Measurements from ENCODE around the gene RAB17.

RAB17 gene

DNA sequence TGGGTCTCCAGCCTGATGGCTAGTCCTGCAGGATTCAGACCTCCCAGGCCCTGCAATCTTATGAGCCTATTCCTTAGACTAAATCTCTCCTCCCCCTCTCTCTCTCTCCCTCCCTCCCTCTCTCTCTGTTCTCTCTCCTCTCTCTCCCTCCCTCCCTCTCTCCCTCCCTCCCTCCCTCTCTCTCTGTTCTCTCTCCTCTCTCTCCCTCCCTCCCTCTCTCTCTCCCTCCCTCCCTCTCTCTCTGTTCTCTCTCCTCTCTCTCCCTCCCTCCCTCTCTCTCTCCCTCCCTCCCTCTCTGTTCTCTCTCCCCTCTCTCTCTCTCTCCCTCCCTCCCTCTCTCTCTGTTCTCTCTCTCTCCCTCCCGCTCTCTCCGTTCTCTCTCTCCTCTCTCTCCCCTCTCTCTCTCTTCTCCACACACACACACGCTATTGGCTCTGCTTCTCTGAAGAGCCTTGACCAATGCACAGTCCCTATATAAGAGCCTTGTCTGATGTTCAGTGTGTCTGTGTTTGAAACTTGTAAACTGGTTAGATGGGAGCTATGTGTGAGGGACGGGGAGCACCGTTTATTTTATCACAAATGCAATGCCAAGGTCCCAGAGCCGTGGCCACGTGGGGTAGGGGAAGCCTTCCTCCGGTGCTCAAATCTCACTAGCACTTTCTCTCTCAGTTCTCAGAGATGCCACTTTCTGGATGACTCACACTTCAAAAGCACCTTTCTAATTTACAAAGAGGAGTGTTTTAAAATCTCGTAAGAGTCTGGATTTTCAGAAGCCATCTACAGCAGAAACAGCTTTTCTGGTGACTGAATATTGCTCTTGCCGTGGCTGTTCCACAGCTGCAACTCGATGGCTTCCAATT, 33.5 kb downstream of the RAB17 start:
- DNase-seq = peak; percentile 32

- no peak for DNase-seq
Measured at GRCh38 chr2:237555560-237555959, 35.0 kb downstream of the RAB17 start.

DNA sequence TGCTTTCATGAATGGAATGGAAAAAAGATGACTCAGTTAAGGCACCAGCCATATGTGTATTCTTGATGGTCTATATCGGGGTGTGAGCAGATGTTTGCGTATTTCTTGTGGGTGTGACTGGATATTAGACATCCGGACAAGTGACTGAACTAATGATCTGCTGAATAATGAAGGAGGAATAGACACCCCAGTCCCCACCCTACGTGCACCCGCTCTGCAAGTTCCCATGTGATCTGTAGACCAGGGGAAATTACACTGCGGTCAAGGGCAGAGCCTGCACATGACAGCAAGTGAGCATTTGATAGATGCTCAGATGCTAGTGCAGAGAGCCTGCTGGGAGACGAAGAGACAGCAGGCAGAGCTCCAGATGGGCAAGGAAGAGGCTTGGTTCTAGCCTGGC, 36.6 kb downstream of the RAB17 start:
- DNase-seq = no peak

DNA sequence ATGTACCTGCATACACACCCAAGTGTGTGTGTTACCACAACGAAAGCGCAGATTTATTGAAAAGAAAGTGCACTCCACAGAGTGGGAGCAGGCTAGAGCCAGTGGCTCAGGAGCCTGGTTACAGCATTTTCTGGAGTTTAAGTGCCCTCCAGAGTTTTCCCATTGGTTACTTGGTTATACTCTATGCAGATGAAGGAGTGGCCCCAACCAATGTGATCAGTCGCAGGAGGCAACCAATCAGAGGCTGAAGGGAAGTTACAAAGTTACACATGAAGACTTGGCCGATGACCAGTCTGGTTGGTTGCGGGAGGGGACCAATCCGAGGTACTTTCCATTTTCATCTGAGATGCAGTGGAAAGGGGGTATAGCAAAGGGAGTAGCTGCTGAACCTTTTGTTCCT, 37.6 kb downstream of the RAB17 start:
- no peak for DNase-seq

GRCh38 chr2:237551071-237551574, 39.4 kb downstream of the RAB17 start:
- no peak for DNase-seq

- no peak for DNase-seq
Measured at GRCh38 chr2:237549643-237550415, 40.7 kb downstream of the RAB17 start.

- no peak for DNase-seq
Measured at GRCh38 chr2:237549216-237549615, 41.3 kb downstream of the RAB17 start.

DNA sequence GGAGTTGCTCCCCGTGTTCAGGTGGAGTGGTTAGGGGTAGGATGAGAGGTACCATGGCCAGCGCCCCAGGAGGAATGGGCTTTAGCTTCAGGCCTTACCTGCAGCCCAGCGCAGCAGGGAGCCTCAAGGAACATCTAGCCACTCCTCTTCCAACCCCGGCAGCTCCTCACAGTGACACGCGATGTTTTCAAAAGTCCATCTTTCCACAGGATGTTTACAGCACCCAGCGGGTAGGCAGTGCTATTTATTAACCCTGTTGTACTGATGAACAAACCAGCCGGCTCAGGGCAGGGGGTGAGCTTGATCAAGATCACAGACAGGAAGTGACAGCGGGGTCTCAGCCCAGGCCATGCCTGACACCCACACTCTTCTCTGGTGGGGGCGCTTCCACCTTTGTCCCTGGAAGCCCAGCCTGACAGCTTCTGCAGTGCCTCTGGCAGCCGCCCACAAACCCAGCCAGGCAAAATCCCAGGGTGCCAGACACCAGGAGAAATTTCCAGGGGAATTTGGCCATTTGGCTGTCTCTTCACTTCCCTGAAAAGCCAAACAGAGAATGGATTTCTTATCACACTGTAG, 42.6 kb downstream of the RAB17 start:
- DNase-seq = no peak

DNA sequence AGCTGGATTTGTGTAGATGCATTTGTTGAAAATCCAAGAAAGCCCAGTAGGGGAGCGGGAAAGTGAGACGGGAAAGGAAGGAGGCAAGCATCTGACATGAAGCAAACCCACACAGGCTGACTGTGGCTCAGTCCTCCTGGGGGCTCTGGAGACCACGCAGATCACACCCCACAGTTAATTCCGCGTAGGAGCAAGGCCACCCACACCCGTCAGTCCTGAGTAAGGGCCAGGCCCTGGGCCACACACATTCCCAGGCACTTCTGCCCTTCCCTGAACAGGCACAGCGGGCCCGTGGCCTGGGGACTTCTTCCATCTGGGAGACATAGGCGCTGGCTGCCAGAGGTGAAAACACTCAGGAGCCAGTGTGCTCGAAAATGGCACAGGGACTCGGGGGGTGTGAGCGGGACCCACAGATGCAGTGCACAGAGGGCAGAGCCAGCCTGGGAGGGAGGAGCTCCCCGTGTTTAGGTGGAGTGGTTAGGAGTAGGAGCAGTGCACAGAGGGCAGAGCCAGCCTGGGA, 43.6 kb downstream of the RAB17 start:
- no peak for DNase-seq

- no peak for DNase-seq
Measured at GRCh38 chr2:237546040-237546875, 44.3 kb downstream of the RAB17 start.

- no peak for DNase-seq
Measured at GRCh38 chr2:237542001-237542704, 48.4 kb downstream of the RAB17 start.

GRCh38 chr2:237541243-237541642, 49.3 kb downstream of the RAB17 start:
- DNase-seq = no peak

- DNase-seq = no peak
Measured at GRCh38 chr2:237540823-237541222, 49.7 kb downstream of the RAB17 start.

DNA sequence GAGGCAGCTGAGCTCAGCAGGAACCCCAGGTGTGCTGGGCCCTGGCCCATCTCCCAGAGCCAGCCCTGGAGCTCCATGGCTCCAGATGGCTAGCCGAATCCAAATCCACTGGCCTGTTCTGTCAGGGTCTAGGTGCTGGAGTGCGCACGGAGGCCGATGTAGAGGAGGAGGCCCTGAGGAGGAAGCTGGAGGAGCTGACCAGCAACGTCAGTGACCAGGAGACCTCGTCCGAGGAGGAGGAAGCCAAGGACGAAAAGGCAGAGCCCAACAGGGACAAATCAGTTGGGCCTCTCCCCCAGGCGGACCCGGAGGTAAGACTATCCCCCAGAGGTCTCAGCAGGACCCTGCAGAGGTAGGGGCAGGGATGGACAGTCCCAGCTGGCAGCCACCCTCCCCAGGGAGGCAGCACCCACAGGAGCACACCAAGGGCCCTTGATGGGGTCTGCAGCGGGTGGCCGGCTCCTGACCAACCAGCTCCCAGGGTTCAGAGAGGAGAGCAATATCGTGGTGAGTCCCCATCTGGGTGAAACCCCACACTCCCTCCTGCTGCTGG, 50.2 kb downstream of the RAB17 start:
- no peak for DNase-seq

GRCh38 chr2:237539681-237540080, 50.9 kb downstream of the RAB17 start:
- no peak for DNase-seq

- no peak for DNase-seq
Measured at GRCh38 chr2:237538901-237539300, 51.6 kb downstream of the RAB17 start.

DNA sequence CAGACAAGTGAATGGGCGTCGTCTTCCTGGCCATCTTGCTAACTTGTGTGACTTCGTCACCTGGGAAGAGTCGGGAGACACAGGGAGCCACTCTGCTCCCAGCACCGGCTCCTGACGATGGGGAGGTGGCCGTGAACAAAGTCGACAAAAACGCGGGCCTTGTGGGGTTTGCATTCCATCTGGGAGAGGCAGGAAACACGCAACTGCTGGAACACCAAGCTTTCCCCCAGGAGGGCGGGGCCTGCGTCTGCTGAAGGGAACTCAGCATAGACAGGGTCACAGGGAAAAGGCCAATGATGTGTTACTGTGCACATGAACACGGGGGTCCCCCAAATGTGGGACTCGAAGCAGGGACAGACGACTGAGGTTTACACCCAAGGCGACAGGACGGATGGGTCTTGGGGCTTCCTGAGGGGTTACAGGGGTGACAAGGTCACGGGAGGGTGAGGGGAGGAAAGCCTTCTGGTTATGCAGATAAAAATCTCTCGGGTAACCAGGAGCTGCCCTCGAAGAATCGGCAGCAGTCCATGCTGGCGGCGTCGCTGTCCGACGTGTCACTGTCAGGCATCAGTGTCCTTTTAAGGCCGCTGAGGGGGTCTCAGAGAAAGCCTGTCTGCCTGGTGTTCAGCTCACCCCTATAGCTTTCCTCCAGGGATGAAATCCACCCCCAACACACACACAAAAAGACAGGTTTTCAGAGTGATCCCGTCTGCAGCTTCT, 52.4 kb downstream of the RAB17 start:
- no peak for DNase-seq

DNA sequence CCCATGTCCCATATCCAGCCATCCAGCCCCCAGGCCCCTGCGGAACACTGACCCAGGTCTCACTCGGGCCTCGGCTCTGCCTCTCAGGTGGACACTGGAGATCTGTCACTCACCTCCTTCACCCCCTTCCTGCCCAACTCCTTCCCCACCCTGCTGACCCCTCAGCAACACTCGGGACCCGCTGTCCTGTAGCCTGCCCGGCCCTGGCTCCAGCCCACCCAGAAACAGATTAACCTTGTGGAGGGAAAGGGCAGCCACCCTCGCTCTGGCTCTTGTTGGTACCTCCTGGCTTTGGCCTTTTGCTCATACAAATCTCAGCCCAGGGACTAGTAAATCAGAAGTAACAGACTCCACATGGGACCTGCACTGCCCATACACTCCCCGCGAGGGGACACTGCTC, 53.9 kb downstream of the RAB17 start:
- DNase-seq = no peak

GRCh38 chr2:237536083-237536415, 54.5 kb downstream of the RAB17 start:
- no peak for DNase-seq

DNA sequence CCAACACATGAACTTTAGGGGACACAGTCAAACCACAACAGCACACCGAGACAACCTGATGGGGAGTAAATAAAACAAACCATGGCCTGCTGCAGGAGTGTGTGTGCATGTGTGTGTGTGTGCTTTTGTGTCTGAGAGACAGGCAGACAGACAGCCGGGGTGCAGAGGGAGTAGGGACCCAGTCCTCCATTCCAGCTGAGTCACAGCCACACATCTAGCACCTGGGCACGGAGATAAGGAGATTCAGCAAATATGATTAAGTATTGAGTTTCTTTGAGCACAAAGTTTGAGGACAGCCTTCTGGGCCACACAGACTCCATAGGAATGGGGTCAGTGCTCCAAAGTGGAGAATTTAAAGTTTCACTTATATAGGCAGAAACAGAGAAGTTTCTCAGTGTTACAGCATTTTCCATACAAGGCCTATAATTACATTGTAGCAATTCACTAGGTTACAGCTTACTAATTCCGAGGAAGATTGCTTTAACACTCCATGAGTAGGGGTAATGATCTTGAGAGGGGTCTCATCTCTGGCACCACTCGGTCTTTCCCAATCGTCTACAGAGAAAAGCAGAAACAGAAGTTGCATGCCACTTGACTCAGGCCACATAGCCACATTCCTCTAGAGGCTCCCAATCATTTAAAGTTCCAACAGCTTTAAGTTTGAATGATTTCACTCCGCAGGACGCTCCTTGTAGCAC, 55.0 kb downstream of the RAB17 start:
- no peak for DNase-seq

Measured in CD4-positive, alpha-beta T cell treated with Interleukin-6 for 4 hours (primary cell).